ENCODE data around the gene ASTN2. TPM values are rescaled to one million over a fixed set of nuclear protein-coding genes. Genes with fewer than 3 reads are reported as not detected.

Gene ASTN2
- total RNA-seq, 1 donor from 2014 or later: 13.6 TPM

GRCh38 chr9:116464987-116465571 lies 949.8 kb downstream of the ASTN2 start:
- Histone ChIP-seq H3K27me3 (ENCODE audit: insufficient read depth, low read length) (peaks cover 4% of the 10 kb centered on the region), H4K20me1 (ENCODE audit: insufficient read depth, low read length) (no peaks in the 10 kb centered on the region), H3K79me2 (ENCODE audit: insufficient read depth, low read length) (no peaks in the 10 kb centered on the region), H3K27ac (ENCODE audit: low read depth, low read length) (no peak overlapping the region), H3K9ac (ENCODE audit: low read length) (no peak overlapping the region), H3K36me3 (ENCODE audit: insufficient read depth, low read length) (no peaks in the 10 kb centered on the region), H2AFZ (ENCODE audit: low read depth, low read length) (no peak overlapping the region), H3K4me3 (ENCODE audit: insufficient read depth, low read depth, low read length) (no peak overlapping the region), H3K4me2 (ENCODE audit: low read length) (no peak overlapping the region), H3K4me1 (ENCODE audit: insufficient read depth, low read length) (no peaks in the 10 kb centered on the region), H3K9me3 (ENCODE audit: insufficient read depth, low read depth, low read length) (no peaks in the 10 kb centered on the region)
- H3K36me3 Mint-ChIP-seq (ENCODE audit: low read depth, unreplicated experiment): peaks cover 2% of the 10 kb centered on the region
- no peak overlapping the region for H3K27ac Mint-ChIP-seq (ENCODE audit: unreplicated experiment)
- no peak overlapping the region for H3K4me3 Mint-ChIP-seq (ENCODE audit: unreplicated experiment)
- no peaks in the 10 kb centered on the region for H3K9me3 Mint-ChIP-seq (ENCODE audit: unreplicated experiment)
- FAIRE-seq (no peak), DNase-seq (ENCODE audit: low read depth) (no peak)
- peaks cover 22% of the 10 kb centered on the region for H3K4me1 Mint-ChIP-seq (ENCODE audit: low read depth, unreplicated experiment)
- no peak for TF ChIP-seq CTCF (IDR thresholded peaks at IDR 0.05; ENCODE audit: insufficient read depth, low read depth, low read length)
- TF ChIP-seq EZH2 (IDR thresholded peaks at IDR 0.05; ENCODE audit: insufficient read depth, low read length): no peak
- peaks cover 2% of the 10 kb centered on the region for H3K27me3 Mint-ChIP-seq (ENCODE audit: low read depth, unreplicated experiment)

- no peak overlapping the region for H3K4me3 ChIP-seq (ENCODE audit: insufficient read depth, low read depth, low read length)
- H3K4me2 ChIP-seq (ENCODE audit: low read length): no peak overlapping the region
- no peaks in the 10 kb centered on the region for H3K36me3 ChIP-seq (ENCODE audit: insufficient read depth, low read length)
- no peak overlapping the region for H3K27ac ChIP-seq (ENCODE audit: low read depth, low read length)
- no peaks in the 10 kb centered on the region for H3K4me1 ChIP-seq (ENCODE audit: insufficient read depth, low read length)
- Mint-ChIP-seq H3K9me3 (ENCODE audit: unreplicated experiment) (no peaks in the 10 kb centered on the region), H3K4me1 (ENCODE audit: low read depth, unreplicated experiment) (peaks cover 20% of the 10 kb centered on the region), H3K4me3 (ENCODE audit: unreplicated experiment) (no peak overlapping the region), H3K27me3 (ENCODE audit: low read depth, unreplicated experiment) (peaks cover 2% of the 10 kb centered on the region), H3K36me3 (ENCODE audit: low read depth, unreplicated experiment) (peaks cover 2% of the 10 kb centered on the region), H3K27ac (ENCODE audit: unreplicated experiment) (no peak overlapping the region)
- no peak for TF ChIP-seq CTCF (IDR thresholded peaks at IDR 0.05; ENCODE audit: insufficient read depth, low read depth, low read length)
- no peak for TF ChIP-seq EZH2 (IDR thresholded peaks at IDR 0.05; ENCODE audit: insufficient read depth, low read length)
- no peak overlapping the region for H3K9ac ChIP-seq (ENCODE audit: low read length)
- FAIRE-seq: no peak
- H2AFZ ChIP-seq (ENCODE audit: low read depth, low read length): no peak overlapping the region
- H4K20me1 ChIP-seq (ENCODE audit: insufficient read depth, low read length): no peaks in the 10 kb centered on the region
- H3K9me3 ChIP-seq (ENCODE audit: insufficient read depth, low read depth, low read length): no peaks in the 10 kb centered on the region
- DNase-seq (ENCODE audit: low read depth): no peak
- peaks cover 4% of the 10 kb centered on the region for H3K27me3 ChIP-seq (ENCODE audit: insufficient read depth, low read length)
- no peaks in the 10 kb centered on the region for H3K79me2 ChIP-seq (ENCODE audit: insufficient read depth, low read length)
Observed at GRCh38 chr9:116464423-116464822, 950.4 kb downstream of the ASTN2 start.

DNA sequence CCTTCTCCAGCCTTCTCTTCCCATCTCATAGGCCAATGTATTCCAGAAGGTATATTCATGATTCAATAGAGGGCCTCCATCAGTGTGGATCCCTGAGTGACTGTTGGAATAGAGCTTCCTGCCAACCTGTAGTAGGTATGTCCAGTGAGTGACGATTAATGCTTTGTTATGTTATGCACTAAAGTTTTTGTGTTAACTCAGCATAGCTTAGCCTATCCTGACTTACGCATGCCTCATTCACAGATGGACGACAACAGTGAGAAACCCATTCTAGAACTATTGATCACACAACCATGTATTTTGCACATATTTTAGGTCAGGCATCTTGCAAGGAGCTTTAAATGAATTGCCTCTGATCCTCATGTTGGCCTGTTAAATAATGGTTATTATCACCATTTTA lies 953.2 kb downstream of the ASTN2 start:
- no peak overlapping the region for H3K9ac ChIP-seq (ENCODE audit: low read length)
- no peak for DNase-seq (ENCODE audit: low read depth)
- no peak overlapping the region for H3K4me2 ChIP-seq (ENCODE audit: low read length)
- no peak overlapping the region for H3K27ac ChIP-seq (ENCODE audit: low read depth, low read length)
- no peaks in the 10 kb centered on the region for H3K36me3 ChIP-seq (ENCODE audit: insufficient read depth, low read length)
- no peaks in the 10 kb centered on the region for H3K9me3 ChIP-seq (ENCODE audit: insufficient read depth, low read depth, low read length)
- H4K20me1 ChIP-seq (ENCODE audit: insufficient read depth, low read length): no peaks in the 10 kb centered on the region
- Mint-ChIP-seq H3K36me3 (ENCODE audit: low read depth, unreplicated experiment) (peaks cover 7% of the 10 kb centered on the region), H3K4me1 (ENCODE audit: low read depth, unreplicated experiment) (no peaks in the 10 kb centered on the region), H3K27me3 (ENCODE audit: low read depth, unreplicated experiment) (peaks cover 2% of the 10 kb centered on the region), H3K27ac (ENCODE audit: unreplicated experiment) (no peak overlapping the region), H3K9me3 (ENCODE audit: unreplicated experiment) (no peaks in the 10 kb centered on the region), H3K4me3 (ENCODE audit: unreplicated experiment) (no peak overlapping the region)
- no peak overlapping the region for H3K4me3 ChIP-seq (ENCODE audit: insufficient read depth, low read depth, low read length)
- no peaks in the 10 kb centered on the region for H3K4me1 ChIP-seq (ENCODE audit: insufficient read depth, low read length)
- H2AFZ ChIP-seq (ENCODE audit: low read depth, low read length): no peak overlapping the region
- TF ChIP-seq EZH2 (IDR thresholded peaks at IDR 0.05; ENCODE audit: insufficient read depth, low read length): no peak
- no peak for TF ChIP-seq CTCF (IDR thresholded peaks at IDR 0.05; ENCODE audit: insufficient read depth, low read depth, low read length)
- peaks cover 4% of the 10 kb centered on the region for H3K27me3 ChIP-seq (ENCODE audit: insufficient read depth, low read length)
- no peak for FAIRE-seq
- no peaks in the 10 kb centered on the region for H3K79me2 ChIP-seq (ENCODE audit: insufficient read depth, low read length)
